Hepatocyte (in vitro differentiated cells): ENCODE results near the gene TMPRSS9.

ENCODE experiments used
- EZH2 ChIP-seq: fragments of 200-600 bp; sonication (generic); IDR thresholded peaks from 2 replicates; pipeline ENCODE4 v1.6.1; 2016; ENCODE audit warnings: antibody characterized with exemption, mild to moderate bottlenecking, borderline replicate concordance
- EZH2phosphoT487 ChIP-seq: fragments of 200-600 bp; sonication (generic); IDR thresholded peaks from one replicate; pipeline ENCODE4 v1.6.1; 2018; ENCODE audit warnings: antibody characterized with exemption, mild to moderate bottlenecking, low read depth, moderate library complexity; ENCODE audit not compliant: unreplicated experiment, severe bottlenecking
- TF ChIP-seq, protein P1 (sequence below): fragments of 200-600 bp; sonication (generic); IDR thresholded peaks from 2 replicates; pipeline ENCODE4 v1.5.1; 2016; ENCODE audit warnings: antibody characterized with exemption, mild to moderate bottlenecking; ENCODE audit not compliant: poor library complexity

GRCh38 chr19:2411709-2412108 is 51.6 kb downstream of the TMPRSS9 start:
- TF ChIP-seq, protein P1, sequence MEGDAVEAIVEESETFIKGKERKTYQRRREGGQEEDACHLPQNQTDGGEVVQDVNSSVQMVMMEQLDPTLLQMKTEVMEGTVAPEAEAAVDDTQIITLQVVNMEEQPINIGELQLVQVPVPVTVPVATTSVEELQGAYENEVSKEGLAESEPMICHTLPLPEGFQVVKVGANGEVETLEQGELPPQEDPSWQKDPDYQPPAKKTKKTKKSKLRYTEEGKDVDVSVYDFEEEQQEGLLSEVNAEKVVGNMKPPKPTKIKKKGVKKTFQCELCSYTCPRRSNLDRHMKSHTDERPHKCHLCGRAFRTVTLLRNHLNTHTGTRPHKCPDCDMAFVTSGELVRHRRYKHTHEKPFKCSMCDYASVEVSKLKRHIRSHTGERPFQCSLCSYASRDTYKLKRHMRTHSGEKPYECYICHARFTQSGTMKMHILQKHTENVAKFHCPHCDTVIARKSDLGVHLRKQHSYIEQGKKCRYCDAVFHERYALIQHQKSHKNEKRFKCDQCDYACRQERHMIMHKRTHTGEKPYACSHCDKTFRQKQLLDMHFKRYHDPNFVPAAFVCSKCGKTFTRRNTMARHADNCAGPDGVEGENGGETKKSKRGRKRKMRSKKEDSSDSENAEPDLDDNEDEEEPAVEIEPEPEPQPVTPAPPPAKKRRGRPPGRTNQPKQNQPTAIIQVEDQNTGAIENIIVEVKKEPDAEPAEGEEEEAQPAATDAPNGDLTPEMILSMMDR, result no peak
- TF ChIP-seq EZH2 (no peak), EZH2phosphoT487 (no peak)
